HepG2 (cell line): Measurements from ENCODE around the gene DOCK2. TPM values are rescaled to one million over a fixed set of nuclear protein-coding genes. Genes with fewer than 3 reads are reported as not detected.

Experiments
- ATAC-seq: fragments of 200-7000 bp; cut with Tn5 transposase; 3 replicates; pipeline ENCODE4 v1.9.1; 2020; ENCODE audit warnings: mild to moderate bottlenecking, moderate library complexity
- BruUV-seq: library from RNA; stranded (reverse); fragments of 400-500 nt; replicated peaks from 2 replicates; lab custom pipeline; 2021; lab: Mats Ljungman, UMichigan
- CTCF ChIA-PET: fragments of 300-600 bp; formaldehyde crosslinking; extraction: SDS; loops from one replicate; lab custom pipeline; 2021; ENCODE audit warnings: low total read pairs, inconsistent platforms, low intra/inter-chr PET ratio; lab: Yijun Ruan, JAX
- POLR2A ChIA-PET: fragments of 350-600 bp; sonication (Branson Sonifier 250); formaldehyde crosslinking; loops from one replicate; lab custom pipeline; 2020; ENCODE audit warnings: antibody characterized with exemption, inconsistent platforms; lab: Yijun Ruan, JAX
- DNase-seq: peaks from one replicate; pipeline ENCODE4 v3.0.0-alpha.2; 2015; ENCODE audit warnings: low spot score
- FAIRE-seq: peaks from 3 replicates; lab custom pipeline; 2011; peaks lifted over from hg19 to GRCh38; lab: Jason Lieb, UNC
- H2AFZ ChIP-seq: one replicate; pipeline ENCODE4 v1.6.1; 2011; ENCODE audit warnings: low read length, inconsistent platforms
- H3K27ac ChIP-seq: fragments of 300-600 bp; 3 replicates; pipeline ENCODE4 v1.8.0; 2011; ENCODE audit warnings: mixed run types, mild to moderate bottlenecking, mixed read lengths, low read length, inconsistent platforms; ENCODE audit not compliant: insufficient read depth; ENCODE audit errors: extremely low read length
- H3K27me3 ChIP-seq, 2 experiments: fragments of 200-600 bp in 1 of 2; 2 replicates in 1 of 2; 3 replicates in 1 of 2; pipeline versions ENCODE4 v1.6.0 to v1.8.0; 2011; ENCODE audit warnings: low read length in 2 of 2, mild to moderate bottlenecking in 2 of 2, moderate library complexity in 2 of 2, inconsistent platforms in 1 of 2; ENCODE audit not compliant: insufficient read depth in 2 of 2, control insufficient read depth in 1 of 2
- H3K36me3 ChIP-seq, 2 experiments: fragments of 200-600 bp in 1 of 2; replicated peaks in 1 of 2; 2 replicates in 1 of 2; 3 replicates in 1 of 2; pipeline versions ENCODE4 v1.5.1 to v1.8.0; 2011; ENCODE audit warnings: low read length in 2 of 2, inconsistent platforms in 1 of 2; ENCODE audit not compliant: insufficient read depth in 2 of 2, control insufficient read depth in 1 of 2
- H3K4me1 ChIP-seq: 2 replicates; pipeline ENCODE4 v1.5.1; 2012; ENCODE audit warnings: low read length, inconsistent platforms; ENCODE audit not compliant: insufficient read depth
- H3K4me2 ChIP-seq: 2 replicates; pipeline ENCODE4 v1.6.0; 2011; ENCODE audit warnings: low read depth, low read length, inconsistent platforms
- H3K4me3 ChIP-seq, 3 experiments: fragments of 200-600 bp in 1 of 3; sonication (generic), shearing (Covaris generic) in 1 of 3; replicated peaks in 1 of 3; 2 replicates each; pipeline ENCODE4 v1.5.1; 2011 to 2016; ENCODE audit warnings: low read length in 3 of 3, inconsistent platforms in 2 of 3, low read depth in 2 of 3, mild to moderate bottlenecking in 2 of 3, control low read depth in 1 of 3, mixed read lengths in 1 of 3; ENCODE audit not compliant: insufficient read depth in 1 of 3
- H3K79me2 ChIP-seq: one replicate; pipeline ENCODE4 v1.6.1; 2011; ENCODE audit warnings: low read length, inconsistent platforms; ENCODE audit not compliant: insufficient read depth
- H3K9ac ChIP-seq: 2 replicates; pipeline ENCODE4 v1.6.0; 2011; ENCODE audit warnings: mild to moderate bottlenecking, low read depth, low read length, inconsistent platforms; ENCODE audit not compliant: insufficient read depth
- H3K9me3 ChIP-seq: 2 replicates; pipeline ENCODE4 v1.5.1; 2012; ENCODE audit warnings: mild to moderate bottlenecking, low read length
- H4K20me1 ChIP-seq: 2 replicates; pipeline ENCODE4 v1.6.0; 2011; ENCODE audit warnings: inconsistent platforms, mild to moderate bottlenecking, low read length, moderate library complexity; ENCODE audit not compliant: insufficient read depth
- FLYWCH1 ChIP-seq: sonication (generic); formaldehyde crosslinking; IDR thresholded peaks from 2 replicates; pipeline ENCODE4 v1.8.1; 2023; ENCODE audit warnings: mild to moderate bottlenecking, missing genetic modification reagents
- IKZF5 ChIP-seq: IDR thresholded peaks from 2 replicates; pipeline ENCODE4 v1.6.1; 2018; ENCODE audit warnings: missing genetic modification reagents, mild to moderate bottlenecking, missing compliant biosample characterization
- MAFK ChIP-seq, 2 experiments: IDR thresholded peaks in 1 of 2; conservative IDR thresholded peaks in 1 of 2; 2 replicates each; pipeline ENCODE4 v1.6.1; 2011; ENCODE audit warnings: improper control_type of control experiment in 2 of 2, low read length in 2 of 2
- MIXL1 ChIP-seq: IDR thresholded peaks from 2 replicates; pipeline ENCODE4 v1.6.1; 2016
- NPAS2 ChIP-seq: sonication (generic); formaldehyde crosslinking; IDR thresholded peaks from 2 replicates; pipeline ENCODE4 v1.8.0; 2022; ENCODE audit warnings: mild to moderate bottlenecking, missing genetic modification reagents, borderline replicate concordance
- TFE3 ChIP-seq: IDR thresholded peaks from 2 replicates; pipeline ENCODE4 v1.6.1; 2016
- THAP9 ChIP-seq: sonication (generic); formaldehyde crosslinking; IDR thresholded peaks from 2 replicates; pipeline ENCODE4; 2020; ENCODE audit warnings: missing genetic modification reagents, mild to moderate bottlenecking, borderline replicate concordance
- ZNF160 ChIP-seq: sonication (generic); formaldehyde crosslinking; IDR thresholded peaks from 2 replicates; pipeline ENCODE4 v1.8.0; 2022; ENCODE audit warnings: mild to moderate bottlenecking, inconsistent platforms, missing genetic modification reagents
- ZNF256 ChIP-seq: sonication (generic); formaldehyde crosslinking; conservative IDR thresholded peaks from 2 replicates; pipeline ENCODE4 v1.4.0; 2020; ENCODE audit warnings: missing genetic modification reagents
- ZNF629 ChIP-seq: sonication (generic); formaldehyde crosslinking; conservative IDR thresholded peaks from 2 replicates; pipeline ENCODE4 v1.5.0; 2020; ENCODE audit warnings: missing genetic modification reagents
- ZNF768 ChIP-seq: sonication (generic); formaldehyde crosslinking; IDR thresholded peaks from 2 replicates; pipeline ENCODE4 v1.4.0; 2020; ENCODE audit warnings: missing genetic modification reagents
- ZNF772 ChIP-seq: sonication (generic); formaldehyde crosslinking; IDR thresholded peaks from 2 replicates; pipeline ENCODE4 v1.5.0; 2020; ENCODE audit warnings: mild to moderate bottlenecking, missing genetic modification reagents
- ZNF784 ChIP-seq: sonication (generic); formaldehyde crosslinking; IDR thresholded peaks from 2 replicates; pipeline ENCODE4 v1.5.1; 2020; ENCODE audit warnings: missing genetic modification reagents, mild to moderate bottlenecking, borderline replicate concordance
- WGBS: methylation state at CpG from one replicate; pipeline ENCODE4 v1.1.6; 2017; ENCODE audit warnings: low lambda C conversion rate; 5-methylcytosine and 5-hydroxymethylcytosine counted together
- in situ Hi-C: cut with HindIII; loops from 2 replicates; pipeline ENCODE4 v1.10.0; 2017; ENCODE audit warnings: low pct_unique_long_range_greater_than_20kb; ENCODE audit not compliant: extremely low pct_ligation_motif_present
- intact Hi-C: fragments of 100-400 bp; cut with micrococcal nuclease; formaldehyde crosslinking; loops from one replicate; pipeline ENCODE4 v1.10.0; 2022; ENCODE audit not compliant: unreplicated experiment
- polyA plus RNA-seq, 8 experiments: library from polyadenylated mRNA; depleted of rRNA in 3 of 8; stranded (reverse) in 7 of 8; unstranded in 1 of 8; fragments of >200 nt; fragmentation: Illumina TruSeq in 4 of 8; extraction: Trizol in 4 of 8; gene quantifications; 2 replicates each; pipeline versions ENCODE4 v1.2.1 to v1.2.3, GENCODE V29; 2011 to 2016; ENCODE audit warnings: low read depth in 4 of 8, missing spikeins in 1 of 8, mixed read lengths in 1 of 8; ENCODE audit not compliant: insufficient read depth in 1 of 8
- total RNA-seq, 5 experiments: library from RNA; depleted of rRNA; stranded (reverse); fragments of >200 nt; fragmentation: Illumina TruSeq; extraction: Trizol; gene quantifications; 2 replicates each; pipeline ENCODE4 v1.2.3, GENCODE V29; 2016; ENCODE audit warnings: low read depth in 1 of 5

The DOCK2 gene
- total and polyA plus RNA-seq, 2 of the 13 experiments (the other 11 are each of a cell fraction or from before 2014, with no cell fraction given) = not detected

GRCh38 chr5:169695025-169695625, 58.0 kb downstream of the DOCK2 start:
- H3K9me3 ChIP-seq = no peaks in the 10 kb centered on the region
- WGBS = 1% methylated on average over 6 of the region's 6 CpGs
- ChIA-PET POLR2A (no interaction called here), CTCF (no interaction called here)
- no peak for DNase-seq
- no peak overlapping the region for H3K4me3 ChIP-seq
- no peak overlapping the region for H3K4me2 ChIP-seq
- no peaks in the 10 kb centered on the region for H3K36me3 ChIP-seq
- H3K27ac ChIP-seq = no peak overlapping the region
- no TSS peak for BruUV-seq
- in situ Hi-C loops (loop anchor here (5.0 kb wide), 1 partner anchor 287 kb away; the partner anchor contains the start of gene INSYN2B), intact Hi-C loops (no loop called here)
- H3K79me2 ChIP-seq = no peaks in the 10 kb centered on the region
- no peaks in the 10 kb centered on the region for H4K20me1 ChIP-seq
- H3K9ac ChIP-seq = no peak overlapping the region
- no peak for ATAC-seq
- H2AFZ ChIP-seq = no peak overlapping the region
- TF ChIP-seq IKZF5 (CRISPR knock-in tag) (no peak), ZNF160 (CRISPR knock-in tag) (no peak), ZNF768 (no peak), ZNF256 (CRISPR knock-in tag) (no peak), TFE3 (CRISPR knock-in tag) (no peak), ZNF772 (CRISPR knock-in tag) (no peak), FLYWCH1 (CRISPR knock-in tag) (no peak), NPAS2 (CRISPR knock-in tag) (no peak), MAFK (conservative IDR thresholded peaks at IDR 0.05 in 1 of 2, IDR thresholded peaks at IDR 0.05 in 1 of 2; ENCODE audit: low read length in 2 of 2) (no peak), ZNF784 (CRISPR knock-in tag) (no peak), THAP9 (CRISPR knock-in tag) (no peak), ZNF629 (CRISPR knock-in tag) (no peak), MIXL1 (CRISPR knock-in tag) (no peak)
- H3K27me3 ChIP-seq = peaks cover 0 to 4% of the 10 kb centered on the region in 2 experiments; a peak in 2 of 5 replicates
- no peaks in the 10 kb centered on the region for H3K4me1 ChIP-seq
- FAIRE-seq = no peak
